SH-SY5Y (cell line): ENCODE data around the gene IRF2BP1.

ENCODE experiments used
- GATA2 ChIP-seq: IDR thresholded peaks from 2 replicates; pipeline ENCODE4 v1.6.1; 2011; ENCODE audit warnings: mild to moderate bottlenecking, low read depth, low read length
- GATA3 ChIP-seq: IDR thresholded peaks from 2 replicates; pipeline ENCODE4 v1.6.1; 2011; ENCODE audit warnings: low read depth, mild to moderate bottlenecking, low read length, moderate library complexity

GRCh38 chr19:45905011-45905410 is 19.1 kb upstream of the IRF2BP1 start:
- TF ChIP-seq GATA2 (no peak), GATA3 (no peak)
